Activated T-helper 1 cell treated with anti-CD3 and anti-CD28 coated beads, Interleukin-2, amount 50 U/mL, for 16 hours (primary cell): ENCODE data around the gene RAB3A.

ENCODE experiments used
- DNase-seq, 2 donors: peaks; one replicate each; pipeline ENCODE4 v3.0.0-alpha.2; 2020; ENCODE audit warnings: low read depth in 1 of 2, low spot score in 1 of 2

The RAB3A gene

GRCh38 chr19:18203863-18204393, at the start of gene RAB3A:
Gene RAB3A, minus strand, starts transcription at chr19:18204042. Its CDS starts 1,302 bp downstream, at chr19:18202740.
- peak; percentile 99 for DNase-seq

GRCh38 chr19:18253130-18253529, 49.3 kb upstream of the RAB3A start:
- DNase-seq = no peak

GRCh38 chr19:18252370-18252717, 48.5 kb upstream of the RAB3A start:
- no peak for DNase-seq

GRCh38 chr19:18251587-18252369, 47.9 kb upstream of the RAB3A start:
- peak; percentile 68 to 81 for DNase-seq

- no peak for DNase-seq
Observed at GRCh38 chr19:18249834-18250233, 46.0 kb upstream of the RAB3A start.

GRCh38 chr19:18245297-18245696, 41.5 kb upstream of the RAB3A start:
- DNase-seq = no peak

- DNase-seq = no peak
Observed at GRCh38 chr19:18239303-18239702, 35.5 kb upstream of the RAB3A start.

GRCh38 chr19:18234194-18234593, 30.4 kb upstream of the RAB3A start:
- DNase-seq = no peak

- peak in 1 of 2 donors; percentile 11 for DNase-seq
Observed at GRCh38 chr19:18233224-18233825, 29.5 kb upstream of the RAB3A start.

- no peak for DNase-seq
Observed at GRCh38 chr19:18232540-18233223, 28.8 kb upstream of the RAB3A start.

- no peak for DNase-seq
Observed at GRCh38 chr19:18231775-18232174, 27.9 kb upstream of the RAB3A start.

- no peak for DNase-seq
Observed at GRCh38 chr19:18230941-18231734, 27.3 kb upstream of the RAB3A start.

- DNase-seq = no peak
Observed at GRCh38 chr19:18229915-18230314, 26.1 kb upstream of the RAB3A start.

GRCh38 chr19:18229474-18229873, 25.6 kb upstream of the RAB3A start:
- no peak for DNase-seq

GRCh38 chr19:18227781-18228271, 24.0 kb upstream of the RAB3A start:
- DNase-seq = no peak

- no peak for DNase-seq
Observed at GRCh38 chr19:18226956-18227780, 23.3 kb upstream of the RAB3A start.

- no peak for DNase-seq
Observed at GRCh38 chr19:18225702-18226468, 22.0 kb upstream of the RAB3A start, which contains the start of gene PDE4C. Gene PDE4C, minus strand, starts transcription at chr19:18226438. Its CDS starts 23 bp downstream, at chr19:18226415.

- no peak for DNase-seq
Observed at GRCh38 chr19:18225355-18225701, 21.5 kb upstream of the RAB3A start.
